Activated CD4-positive, alpha-beta T cell treated with anti-CD3 and anti-CD28 coated beads for 4 hours (primary cell): ENCODE data around the gene PTPN12.
"Not testable (repeated sequence)": the region's sequence is repeated elsewhere in the genome, so short reads cannot be mapped to it uniquely, and the experiment has no call there.

Source experiments
- DNase-seq, 2 donors: peaks; one replicate each; pipeline ENCODE4 v3.0.0-alpha.2; 2020

The PTPN12 gene

DNA sequence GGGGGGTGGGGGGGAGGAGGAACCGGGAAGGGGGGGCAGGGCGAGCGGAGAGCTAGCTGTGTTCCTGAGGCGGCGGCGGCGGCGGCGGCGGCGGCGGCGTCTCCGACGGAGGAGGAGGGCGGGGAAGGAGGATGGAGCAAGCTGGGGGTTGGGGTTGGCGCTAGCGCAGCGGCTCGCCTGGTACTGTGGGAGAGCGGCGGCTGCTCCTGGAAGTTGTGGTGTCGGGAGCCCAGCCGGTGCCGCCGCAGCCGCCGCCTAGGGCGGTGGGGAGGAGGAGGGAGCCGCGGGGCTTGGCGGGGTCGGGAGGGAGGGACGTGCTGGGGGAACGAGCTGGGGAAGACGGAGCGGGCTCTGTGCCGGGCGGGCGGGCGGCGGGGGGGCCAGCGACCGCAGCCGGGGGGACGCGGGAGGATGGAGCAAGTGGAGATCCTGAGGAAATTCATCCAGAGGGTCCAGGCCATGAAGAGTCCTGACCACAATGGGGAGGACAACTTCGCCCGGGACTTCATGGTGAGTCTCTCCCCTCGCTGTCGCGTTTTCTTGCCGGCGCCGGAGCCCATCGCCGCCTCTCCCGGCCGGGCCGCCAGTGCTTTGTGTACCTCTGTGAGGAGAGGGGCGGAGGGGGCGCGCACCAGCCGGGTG is at the start of gene PTPN12:
PTPN12 (plus strand) TSS at position 160 of the 642 bp plus-strand sequence; CDS start at position 412, 252 bp downstream.
- peak; percentile 31 to 36 for DNase-seq

- no peak for DNase-seq
Observed at GRCh38 chr7:77488986-77489385, 48.1 kb upstream of the PTPN12 start.

GRCh38 chr7:77497079-77497478 is 40.0 kb upstream of the PTPN12 start:
- DNase-seq = no peak

DNA sequence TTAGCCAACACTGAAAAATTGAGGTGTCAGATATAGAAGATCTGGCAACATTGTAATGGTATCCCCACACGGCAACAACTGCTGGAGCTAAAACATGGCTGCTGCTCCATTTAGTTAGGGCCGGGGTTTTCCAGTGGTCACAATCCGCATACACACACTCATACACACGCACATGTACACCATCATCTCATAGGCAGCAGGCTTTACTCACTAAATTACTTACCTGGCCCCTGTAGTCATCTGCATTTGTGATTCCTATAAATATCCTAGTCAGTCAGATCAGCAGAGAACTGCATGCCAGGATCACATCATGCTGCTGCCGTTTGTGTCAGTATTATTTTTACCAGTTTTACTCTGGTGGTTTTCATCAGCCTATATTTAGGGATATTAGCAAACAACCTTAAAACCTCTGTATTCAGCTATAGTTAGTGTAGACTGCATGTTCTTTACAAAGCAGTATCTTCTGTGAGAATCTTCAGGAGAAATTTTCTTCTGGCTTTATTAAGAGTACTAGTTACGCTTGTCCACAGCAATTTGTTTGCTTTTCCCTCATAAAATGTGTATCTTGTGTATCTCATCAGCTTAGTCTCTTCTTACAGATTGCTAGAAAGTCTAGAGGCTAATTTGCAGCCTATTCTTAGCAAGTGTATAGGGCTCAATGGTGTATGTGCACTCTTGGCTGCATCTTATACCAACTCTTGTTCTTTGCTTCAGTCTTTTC is 38.3 kb upstream of the PTPN12 start:
- DNase-seq = no peak

DNA sequence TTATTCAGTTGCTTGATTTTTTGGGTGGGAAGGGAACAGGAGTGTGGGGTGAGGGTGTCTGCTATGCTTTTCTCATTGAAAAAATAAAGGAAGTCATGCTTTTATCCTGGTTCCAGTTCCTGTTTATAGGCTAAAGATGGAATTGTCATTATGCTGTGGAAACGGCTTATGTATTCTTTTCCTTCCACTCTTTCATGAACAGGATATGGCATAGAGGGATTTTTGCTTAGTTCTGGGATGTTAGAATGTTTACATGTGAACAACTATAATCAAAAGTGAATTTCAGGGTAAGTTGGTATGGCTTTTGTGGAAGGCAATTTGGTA is 35.9 kb upstream of the PTPN12 start:
- no peak for DNase-seq

- no peak for DNase-seq
Observed at GRCh38 chr7:77504951-77505350, 32.1 kb upstream of the PTPN12 start.

- no peak for DNase-seq
Observed at GRCh38 chr7:77506899-77507298, 30.2 kb upstream of the PTPN12 start.

DNA sequence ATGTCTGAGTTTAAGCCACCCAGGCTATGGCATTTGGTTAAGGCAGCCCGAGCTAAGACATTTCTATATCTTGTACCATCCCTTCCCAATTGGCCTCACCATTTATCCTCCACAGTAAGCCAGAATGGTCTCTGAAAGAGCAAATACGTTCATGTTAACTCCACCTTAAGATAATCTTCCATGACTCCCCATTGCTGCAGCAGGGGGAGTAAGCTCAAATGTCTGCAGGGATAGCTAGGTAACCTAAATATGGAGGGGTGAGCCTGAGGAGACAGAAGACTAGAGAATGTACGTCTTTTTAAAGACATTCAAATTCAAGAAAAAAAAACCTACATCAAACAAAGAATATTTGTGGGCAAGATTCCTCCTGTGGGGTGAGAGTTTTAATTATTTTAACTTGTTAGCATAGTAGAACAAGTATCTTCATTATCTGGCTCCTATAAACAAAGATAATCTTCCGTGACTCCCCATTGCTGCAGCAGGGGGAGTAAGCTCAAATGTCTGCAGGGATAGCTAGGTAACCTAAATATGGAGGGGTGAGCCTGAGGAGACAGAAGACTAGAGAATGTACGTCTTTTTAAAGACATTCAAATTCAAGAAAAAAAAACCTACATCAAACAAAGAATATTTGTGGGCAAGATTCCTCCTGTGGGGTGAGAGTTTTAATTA is 24.0 kb upstream of the PTPN12 start:
- DNase-seq = not testable (repeated sequence)

DNA sequence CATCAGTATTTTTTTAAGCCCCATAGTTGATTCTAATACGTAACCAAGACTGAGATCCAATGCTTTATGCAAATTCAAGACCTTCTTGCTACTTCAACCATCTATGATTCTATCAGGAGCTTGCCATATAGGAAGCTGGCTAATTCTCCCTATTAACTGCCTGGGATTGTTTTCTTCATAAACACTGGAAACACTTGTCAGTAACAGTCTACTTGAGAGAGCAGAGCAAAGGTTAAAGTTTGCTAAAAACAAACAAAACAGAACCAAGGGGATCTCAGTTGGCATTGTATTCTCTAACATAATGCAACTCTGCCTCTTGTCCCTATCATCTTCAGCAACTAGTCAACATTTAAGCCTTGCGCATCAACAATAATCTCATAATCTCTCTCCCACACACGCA is 21.0 kb upstream of the PTPN12 start:
- DNase-seq = no peak

DNA sequence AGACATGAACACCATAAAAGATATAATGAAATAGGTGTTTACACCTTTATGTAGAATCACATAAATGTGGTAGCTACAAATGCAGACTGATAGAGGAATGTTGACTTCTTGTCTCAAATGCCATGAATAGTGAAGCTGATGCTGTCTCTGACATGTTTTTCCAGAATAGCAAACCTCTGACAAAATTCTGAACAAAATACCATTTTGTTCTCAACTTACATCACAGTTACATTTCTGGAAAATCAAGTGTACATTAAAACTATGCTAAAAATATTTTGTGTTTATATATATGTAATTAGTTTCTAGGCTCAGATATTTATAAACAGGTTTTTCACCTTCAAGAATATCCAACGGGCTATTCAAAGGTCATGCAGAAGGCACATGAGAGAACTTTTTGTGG is 16.8 kb upstream of the PTPN12 start:
- DNase-seq = no peak

DNA sequence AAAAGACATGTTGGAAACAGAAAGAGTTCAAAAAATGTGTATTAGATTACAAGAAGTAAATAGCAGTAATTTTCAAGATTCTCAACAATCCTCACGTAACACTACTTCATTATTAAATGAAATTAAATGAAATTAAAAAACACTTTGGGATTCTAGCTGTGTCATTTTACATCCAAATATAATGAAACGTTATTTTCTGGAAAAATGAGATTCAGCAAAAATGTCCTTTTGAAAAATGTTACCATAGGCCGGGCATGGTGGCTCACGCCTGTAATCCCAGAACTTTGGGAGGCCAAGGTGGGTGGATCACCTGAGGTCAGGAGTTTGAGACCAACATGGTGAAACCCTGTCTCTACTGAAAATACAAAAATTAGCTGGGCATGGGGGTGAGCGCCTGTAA is 15.6 kb upstream of the PTPN12 start:
- DNase-seq = not testable (repeated sequence)

GRCh38 chr7:77524731-77525130 is 12.4 kb upstream of the PTPN12 start:
- DNase-seq = no peak

DNA sequence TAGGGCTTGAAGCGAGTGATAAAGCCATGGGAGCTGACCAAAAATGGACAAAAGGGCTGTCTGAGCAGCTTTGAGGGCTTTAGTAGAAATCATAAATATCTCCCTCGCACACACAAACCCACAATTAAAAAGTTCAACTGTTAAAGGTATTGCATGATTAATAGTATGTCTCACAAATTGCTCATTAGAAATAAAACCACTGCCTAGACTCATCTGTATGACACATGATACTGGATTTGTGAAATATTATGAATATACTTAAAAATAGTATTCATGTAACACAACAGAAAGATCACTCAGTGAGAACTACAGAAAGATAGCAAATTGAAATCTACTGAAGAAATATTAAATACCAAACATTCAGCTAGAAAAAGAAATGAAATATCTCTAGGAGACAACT is 11.9 kb upstream of the PTPN12 start:
- no peak for DNase-seq

DNA sequence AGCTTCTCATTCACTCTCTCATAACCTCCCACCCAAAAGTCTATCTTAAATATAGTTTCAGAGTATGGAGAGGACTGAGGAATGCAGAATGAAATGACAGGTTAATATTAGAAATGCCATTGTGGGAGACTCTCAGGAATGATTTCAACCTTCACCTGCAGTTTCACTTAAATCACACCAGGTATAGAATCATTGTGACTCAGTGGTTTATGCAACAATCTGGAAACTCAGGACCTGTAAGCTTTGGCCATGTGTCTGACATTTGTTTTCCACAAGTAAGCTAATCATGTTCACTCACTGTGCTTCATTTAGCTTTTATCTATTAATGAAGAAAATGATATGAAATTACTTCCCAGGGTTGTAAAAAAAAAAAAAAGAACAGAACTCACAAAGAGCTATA is 8.7 kb upstream of the PTPN12 start:
- no peak for DNase-seq

- DNase-seq = no peak
Observed at GRCh38 chr7:77529279-77529678, 7.8 kb upstream of the PTPN12 start.

DNA sequence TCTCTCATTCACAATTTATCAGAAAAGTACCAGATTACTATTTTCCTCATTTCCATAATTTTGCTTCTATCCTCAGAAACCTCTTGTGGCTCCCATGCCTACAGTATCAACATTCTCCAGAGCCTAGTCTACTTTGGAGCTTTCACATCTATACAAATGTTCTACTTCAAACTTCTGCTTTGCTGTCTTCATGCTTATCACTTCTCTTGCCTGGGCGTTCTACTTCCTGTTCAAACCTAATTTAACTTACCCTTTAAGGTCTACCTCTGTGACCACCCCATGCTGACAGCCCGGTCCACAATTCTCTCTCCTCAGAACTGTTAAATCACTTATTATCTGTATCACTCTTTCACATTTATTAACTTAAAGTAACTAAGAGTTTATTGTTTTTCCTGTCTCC is 6.1 kb upstream of the PTPN12 start:
- DNase-seq = no peak

DNA sequence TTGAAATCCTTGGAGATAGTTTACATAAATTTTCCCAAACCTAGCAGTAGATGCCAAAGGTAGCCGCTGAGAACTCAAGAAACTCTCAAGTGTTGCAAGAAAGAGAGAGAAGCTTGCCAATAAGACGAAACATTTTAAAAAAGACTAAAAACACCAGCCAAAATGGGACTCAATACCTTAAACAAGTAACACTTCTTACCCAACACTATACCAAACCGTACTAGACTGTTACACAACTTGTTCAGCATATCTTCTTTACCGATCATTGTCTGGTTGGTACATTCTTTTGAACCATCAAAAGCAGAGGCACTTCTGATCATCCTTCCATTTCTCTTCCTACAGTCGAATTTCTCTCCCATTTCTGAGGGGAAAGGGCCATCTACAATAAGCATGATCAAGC is 4.8 kb upstream of the PTPN12 start:
- no peak for DNase-seq

DNA sequence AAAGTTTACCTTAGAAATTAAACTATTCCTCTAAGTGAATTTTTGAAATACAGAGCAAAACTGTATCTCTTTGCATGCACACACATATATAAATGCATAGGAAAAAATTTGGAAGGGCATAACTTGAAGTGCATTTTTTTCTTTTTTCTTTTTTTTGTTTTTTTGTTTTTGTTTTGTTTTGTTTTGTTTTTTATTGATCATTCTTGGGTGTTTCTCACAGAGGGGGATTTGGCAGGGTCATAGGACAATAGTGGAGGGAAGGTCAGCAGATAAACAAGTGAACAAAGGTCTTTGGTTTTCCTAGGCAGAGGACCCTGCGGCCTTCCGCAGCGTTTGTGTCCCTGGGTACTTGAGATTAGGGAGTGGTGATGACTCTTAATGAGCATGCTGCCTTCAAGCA is 4.4 kb upstream of the PTPN12 start:
- not testable (repeated sequence) for DNase-seq

DNA sequence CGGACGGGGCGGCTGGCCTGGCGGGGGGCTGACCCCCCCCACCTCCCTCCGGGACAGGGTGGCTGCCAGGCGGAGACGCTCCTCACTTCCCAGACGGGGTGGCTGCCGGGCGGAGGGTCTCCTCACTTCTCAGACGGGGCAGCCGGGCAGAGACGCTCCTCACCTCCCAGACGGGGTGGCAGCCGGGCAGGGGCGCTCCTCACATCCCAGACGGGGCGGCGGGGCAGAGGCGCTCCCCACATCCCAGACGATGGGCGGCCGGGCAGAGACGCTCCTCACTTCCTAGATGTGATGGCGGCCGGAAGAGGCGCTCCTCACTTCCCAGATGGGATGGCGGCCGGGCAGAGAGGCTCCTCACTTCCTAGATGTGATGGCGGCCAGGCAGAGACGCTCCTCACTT is 3.0 kb upstream of the PTPN12 start:
- DNase-seq = not testable (repeated sequence)

GRCh38 chr7:77536017-77536412 is 1.1 kb upstream of the PTPN12 start:
- DNase-seq = no peak

DNA sequence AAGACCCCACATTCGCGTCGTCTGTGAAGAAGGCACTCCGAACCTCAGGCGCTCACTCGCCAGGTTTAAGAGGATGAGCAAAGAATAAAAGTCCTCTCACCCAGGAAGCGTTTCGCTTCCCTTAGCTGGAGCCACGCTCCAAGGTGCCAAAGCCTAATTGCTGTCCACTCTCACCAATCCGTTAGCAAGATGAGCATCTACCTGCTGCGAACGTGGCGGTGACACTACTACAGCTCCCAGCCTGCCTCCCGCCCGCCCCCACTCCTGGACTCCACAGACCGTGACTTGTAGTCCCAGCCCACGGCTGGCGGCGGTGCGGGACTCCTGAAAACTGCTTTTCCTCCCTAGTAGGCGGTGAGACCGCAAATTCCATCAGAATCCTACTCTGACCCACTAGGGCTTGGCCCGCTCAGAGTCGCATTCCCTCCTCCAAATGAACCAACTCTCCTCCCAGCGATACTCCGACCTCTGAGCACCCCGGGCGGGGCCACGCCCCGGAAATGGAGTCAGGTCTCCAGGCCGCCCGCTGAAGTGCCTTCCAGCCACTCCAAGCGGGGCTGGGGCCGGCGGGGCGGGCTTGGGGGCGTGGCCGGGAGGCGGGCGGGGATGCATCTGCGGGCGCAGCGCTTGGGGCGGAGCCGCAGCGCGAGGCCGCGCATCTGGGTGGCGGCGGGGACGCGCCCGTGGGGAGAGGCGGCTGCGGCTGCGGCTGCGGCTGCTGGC is 521 bp upstream of the PTPN12 start:
- DNase-seq = peak; percentile 95 to 97

GRCh38 chr7:77537778-77538280 is 734 bp downstream of the PTPN12 start:
- DNase-seq = peak; percentile 15 to 28
